K562 (cell line): Measurements from ENCODE around the gene TNF. TPM values are rescaled to one million over a fixed set of nuclear protein-coding genes. Genes with fewer than 3 reads are reported as not detected.

Source experiments
- CEBPG ChIP-seq, 3 experiments: fragments of 200-800 bp in 1 of 3; sonication (Bioruptor generic) in 1 of 3; sonication (generic) in 1 of 3; formaldehyde crosslinking in 1 of 3; IDR thresholded peaks in 2 of 3; conservative IDR thresholded peaks in 1 of 3; 2 replicates each; pipeline versions ENCODE4 v1.6.1 to v1.8.0; 2016 to 2022; ENCODE audit warnings: missing compliant biosample characterization in 2 of 3, missing genetic modification characterization in 2 of 3, mild to moderate bottlenecking in 1 of 3, missing genetic modification reagents in 1 of 3
- ETV6 ChIP-seq, 3 experiments: fragments of 150-350 bp in 1 of 3; sonication (generic) in 1 of 3; formaldehyde crosslinking in 1 of 3; IDR thresholded peaks; 2 replicates each; pipeline versions ENCODE4 v1.6.1 to v1.8.0; 2014 to 2022; ENCODE audit warnings: borderline replicate concordance in 2 of 3, low read depth in 2 of 3, antibody characterized with exemption in 1 of 3, low read length in 1 of 3, mild to moderate bottlenecking in 1 of 3, missing genetic modification reagents in 1 of 3
- MAFF ChIP-seq: IDR thresholded peaks from 2 replicates; pipeline ENCODE4 v1.6.1; 2012; ENCODE audit warnings: low read length, improper control_type of control experiment
- POLR2H ChIP-seq: IDR thresholded peaks from 2 replicates; pipeline ENCODE4 v1.6.1; 2016; ENCODE audit warnings: missing genetic modification characterization, low read depth, mild to moderate bottlenecking, control low read depth, missing compliant biosample characterization, moderate library complexity
- VEZF1 ChIP-seq: fragments of 200-800 bp; sonication (Bioruptor generic); IDR thresholded peaks from 2 replicates; pipeline ENCODE4 v1.6.1; 2017; ENCODE audit warnings: missing genetic modification characterization, missing compliant biosample characterization
- XRCC3 ChIP-seq: fragments of 450-650 bp; IDR thresholded peaks from 2 replicates; pipeline ENCODE4 v1.6.1; 2017; ENCODE audit warnings: mild to moderate bottlenecking, moderate library complexity
- ZBTB11 ChIP-seq, 3 experiments: fragments of 200-800 bp in 1 of 3; fragments of 250-450 bp in 1 of 3; fragments of 450-650 bp in 1 of 3; sonication (Bioruptor Pico) in 1 of 3; sonication (Bioruptor generic) in 1 of 3; formaldehyde crosslinking in 1 of 3; IDR thresholded peaks; 2 replicates each; pipeline versions ENCODE4 v1.6.1 to v1.8.0; 2016 to 2022; ENCODE audit warnings: mild to moderate bottlenecking in 2 of 3, missing genetic modification characterization in 2 of 3, missing compliant biosample characterization in 1 of 3, moderate library complexity in 1 of 3
- ZHX1 ChIP-seq: fragments of 150-350 bp; conservative IDR thresholded peaks from 2 replicates; pipeline ENCODE4 v1.6.1; 2014; ENCODE audit warnings: low read length
- ZNF766 ChIP-seq: fragments of 200-800 bp; sonication (Bioruptor generic); conservative IDR thresholded peaks from 2 replicates; pipeline ENCODE4 v1.6.1; 2016; ENCODE audit warnings: missing genetic modification characterization, missing compliant biosample characterization
- polyA plus RNA-seq, 8 experiments: library from polyadenylated mRNA; depleted of rRNA in 4 of 8; stranded (reverse) in 5 of 8; unstranded in 3 of 8; fragments of >200 nt; fragmentation: Nextera tagmentation in 2 of 8; fragmentation: Illumina TruSeq in 1 of 8; extraction: Ambion mirVana in 2 of 8; extraction: Trizol in 1 of 8; gene quantifications; 2 replicates each; pipeline versions ENCODE4 v1.2.1 to v1.2.3, GENCODE V29; 2011 to 2014; ENCODE audit warnings: inconsistent platforms in 1 of 8, missing spikeins in 1 of 8
- total RNA-seq, 7 experiments: library from RNA; depleted of rRNA in 6 of 7; stranded (reverse); fragments of >200 nt in 6 of 7; fragmentation: Illumina TruSeq in 2 of 7; extraction: Trizol in 2 of 7; gene quantifications; 2 replicates each; pipeline versions ENCODE4 v1.2.1 to v1.2.3, GENCODE V29; 2011 to 2021; ENCODE audit warnings: low replicate concordance in 1 of 7
- TF ChIP-seq, protein P1 (sequence below), 2 experiments: fragments of 150-350 bp in 1 of 2; IDR thresholded peaks; 2 replicates each; pipeline ENCODE4 v1.6.1; 2012 to 2016; ENCODE audit warnings: low read depth in 2 of 2, low read length in 2 of 2, mild to moderate bottlenecking in 1 of 2, moderate library complexity in 1 of 2
- TF ChIP-seq, protein P2 (sequence below): sonication (generic); formaldehyde crosslinking; IDR thresholded peaks from 2 replicates; pipeline ENCODE4 v1.8.0; 2022; ENCODE audit warnings: mild to moderate bottlenecking, missing genetic modification reagents

TNF gene
- total and polyA plus RNA-seq, 9 of the 15 experiments (the other 6 are each of a cell fraction or from before 2014, with no cell fraction given), result 0.08 to 0.40 TPM; not detected in 7

DNA sequence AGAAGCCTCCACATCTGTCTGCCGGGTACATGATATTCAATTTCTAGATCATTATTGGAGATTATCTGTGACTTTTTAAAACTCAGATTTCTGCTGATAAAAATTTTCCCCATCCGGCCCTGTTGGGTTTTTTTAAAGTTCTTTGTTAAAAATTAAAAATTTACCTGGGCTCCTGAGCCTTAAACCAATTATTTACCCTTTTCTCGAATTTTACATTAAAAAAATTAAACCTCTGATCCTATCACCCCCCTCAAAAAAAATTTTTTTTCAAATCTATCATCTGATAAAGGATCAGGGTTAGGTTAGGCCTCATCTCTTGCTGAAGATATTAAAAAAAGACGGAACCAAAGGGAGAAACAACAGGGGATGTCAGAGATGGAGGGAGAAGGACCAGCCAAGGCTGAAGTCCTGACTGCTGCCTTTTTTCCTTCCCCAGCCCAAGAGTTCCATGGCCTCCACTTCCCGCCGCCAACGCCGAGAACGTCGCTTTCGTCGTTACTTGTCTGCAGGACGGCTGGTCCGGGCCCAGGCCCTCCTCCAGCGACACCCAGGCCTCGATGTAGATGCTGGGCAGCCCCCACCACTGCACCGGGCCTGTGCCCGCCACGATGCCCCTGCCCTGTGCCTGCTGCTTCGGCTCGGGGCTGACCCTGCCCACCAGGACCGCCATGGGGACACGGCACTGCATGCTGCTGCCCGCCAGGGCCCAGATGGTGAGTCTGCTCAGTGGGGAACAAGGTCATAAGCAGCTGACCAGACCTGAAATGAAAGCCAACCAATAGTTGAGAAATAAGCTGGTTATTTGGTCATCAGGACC is 27.4 kb upstream of the TNF start (continued):
- TF ChIP-seq MAFF (0 out of 2 replicates have a peak, but pooled peaks have one; percentile 0), CEBPG (CRISPR knock-in tag; IDR thresholded peaks at IDR 0.05) (peak; percentile 53), CEBPG (tag; conservative IDR thresholded peaks at IDR 0.05 in 1 of 2, IDR thresholded peaks at IDR 0.05 in 1 of 2) (no peak), ZNF766 (CRISPR knock-in tag) (peak; percentile 13; the same call in 1 of the 2 replicates), XRCC3 (no peak), ZHX1 (0 out of 2 replicates have a peak, but pooled peaks have one; percentile 7), ZBTB11 (CRISPR knock-in tag; IDR thresholded peaks at IDR 0.05) (no peak; a peak in 1 of 6 replicates), POLR2H (tag) (peak; percentile 89), ETV6 (IDR thresholded peaks at IDR 0.05; ENCODE audit: borderline replicate concordance in 1 of 2, low read depth in 2 of 2, low read length in 1 of 2) (no peak), ETV6 (CRISPR knock-in tag; IDR thresholded peaks at IDR 0.05; ENCODE audit: borderline replicate concordance) (no peak), VEZF1 (peak; percentile 51; the same call in 1 of the 2 replicates)
- TF ChIP-seq, protein P1, sequence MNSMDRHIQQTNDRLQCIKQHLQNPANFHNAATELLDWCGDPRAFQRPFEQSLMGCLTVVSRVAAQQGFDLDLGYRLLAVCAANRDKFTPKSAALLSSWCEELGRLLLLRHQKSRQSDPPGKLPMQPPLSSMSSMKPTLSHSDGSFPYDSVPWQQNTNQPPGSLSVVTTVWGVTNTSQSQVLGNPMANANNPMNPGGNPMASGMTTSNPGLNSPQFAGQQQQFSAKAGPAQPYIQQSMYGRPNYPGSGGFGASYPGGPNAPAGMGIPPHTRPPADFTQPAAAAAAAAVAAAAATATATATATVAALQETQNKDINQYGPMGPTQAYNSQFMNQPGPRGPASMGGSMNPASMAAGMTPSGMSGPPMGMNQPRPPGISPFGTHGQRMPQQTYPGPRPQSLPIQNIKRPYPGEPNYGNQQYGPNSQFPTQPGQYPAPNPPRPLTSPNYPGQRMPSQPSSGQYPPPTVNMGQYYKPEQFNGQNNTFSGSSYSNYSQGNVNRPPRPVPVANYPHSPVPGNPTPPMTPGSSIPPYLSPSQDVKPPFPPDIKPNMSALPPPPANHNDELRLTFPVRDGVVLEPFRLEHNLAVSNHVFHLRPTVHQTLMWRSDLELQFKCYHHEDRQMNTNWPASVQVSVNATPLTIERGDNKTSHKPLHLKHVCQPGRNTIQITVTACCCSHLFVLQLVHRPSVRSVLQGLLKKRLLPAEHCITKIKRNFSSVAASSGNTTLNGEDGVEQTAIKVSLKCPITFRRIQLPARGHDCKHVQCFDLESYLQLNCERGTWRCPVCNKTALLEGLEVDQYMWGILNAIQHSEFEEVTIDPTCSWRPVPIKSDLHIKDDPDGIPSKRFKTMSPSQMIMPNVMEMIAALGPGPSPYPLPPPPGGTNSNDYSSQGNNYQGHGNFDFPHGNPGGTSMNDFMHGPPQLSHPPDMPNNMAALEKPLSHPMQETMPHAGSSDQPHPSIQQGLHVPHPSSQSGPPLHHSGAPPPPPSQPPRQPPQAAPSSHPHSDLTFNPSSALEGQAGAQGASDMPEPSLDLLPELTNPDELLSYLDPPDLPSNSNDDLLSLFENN (IDR thresholded peaks at IDR 0.05; ENCODE audit: low read depth in 2 of 2, low read length in 2 of 2), result no peak
- TF ChIP-seq, protein P2, sequence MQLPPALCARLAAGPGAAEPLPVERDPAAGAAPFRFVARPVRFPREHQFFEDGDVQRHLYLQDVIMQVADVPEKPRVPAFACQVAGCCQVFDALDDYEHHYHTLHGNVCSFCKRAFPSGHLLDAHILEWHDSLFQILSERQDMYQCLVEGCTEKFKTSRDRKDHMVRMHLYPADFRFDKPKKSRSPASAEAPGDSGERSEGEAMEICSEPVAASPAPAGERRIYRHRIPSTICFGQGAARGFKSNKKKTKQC (CRISPR knock-in tag), result peak; percentile 81; the same call in 1 of the 2 replicates
